Glomerular visceral epithelial cell (primary cell): ENCODE measurements around the gene NOL11.
A peak's percentile ranks its signal among the peaks of the same experiment; 100 is the strongest.
"Not testable (repeated sequence)": the region's sequence is repeated elsewhere in the genome, so short reads cannot be mapped to it uniquely, and the experiment has no call there.

ENCODE experiments used
- DNase-seq: peaks from one replicate; pipeline ENCODE4 v3.0.0-alpha.2; 2016; ENCODE audit errors: extremely low spot score

Gene NOL11

DNA sequence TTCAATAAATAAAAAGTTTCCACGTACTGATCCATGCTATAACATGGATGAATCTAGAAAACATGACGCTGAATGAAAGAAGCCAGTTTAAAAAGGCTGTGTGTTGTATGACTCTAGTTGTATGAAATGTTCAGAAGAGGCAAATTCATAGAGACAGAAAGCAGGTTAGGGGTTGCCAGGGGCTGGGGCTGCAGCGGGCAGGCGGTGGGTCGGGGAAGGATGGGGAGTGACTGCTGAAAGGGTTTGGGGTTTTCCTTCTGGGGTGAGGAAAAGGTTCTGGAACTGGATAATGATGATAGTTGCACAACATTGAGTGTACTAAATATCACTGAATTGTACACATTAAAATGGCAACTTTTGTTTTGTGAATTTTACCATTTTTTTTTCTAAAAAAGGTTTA is 36.3 kb downstream of the NOL11 start:
- DNase-seq: no peak

DNA sequence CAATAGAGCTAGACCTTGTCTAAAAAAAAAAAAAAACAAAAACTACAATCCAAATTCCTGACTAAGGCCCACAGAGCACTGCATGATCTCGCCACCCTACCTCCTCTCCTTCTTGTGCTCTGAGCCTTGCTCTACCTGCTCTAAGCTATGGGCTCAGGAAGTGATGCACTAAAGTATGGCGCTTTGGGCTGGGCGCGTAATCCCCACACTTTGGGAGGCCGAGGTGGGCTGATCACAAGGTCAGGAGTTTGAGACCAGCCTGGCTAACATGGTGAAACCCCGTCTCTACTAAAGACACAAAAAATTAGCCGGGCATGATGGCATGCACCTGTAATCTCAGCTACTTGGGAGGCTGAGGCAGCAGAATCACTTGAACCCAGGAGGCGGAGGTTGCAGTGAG is 37.0 kb downstream of the NOL11 start:
- not testable (repeated sequence) for DNase-seq

DNA sequence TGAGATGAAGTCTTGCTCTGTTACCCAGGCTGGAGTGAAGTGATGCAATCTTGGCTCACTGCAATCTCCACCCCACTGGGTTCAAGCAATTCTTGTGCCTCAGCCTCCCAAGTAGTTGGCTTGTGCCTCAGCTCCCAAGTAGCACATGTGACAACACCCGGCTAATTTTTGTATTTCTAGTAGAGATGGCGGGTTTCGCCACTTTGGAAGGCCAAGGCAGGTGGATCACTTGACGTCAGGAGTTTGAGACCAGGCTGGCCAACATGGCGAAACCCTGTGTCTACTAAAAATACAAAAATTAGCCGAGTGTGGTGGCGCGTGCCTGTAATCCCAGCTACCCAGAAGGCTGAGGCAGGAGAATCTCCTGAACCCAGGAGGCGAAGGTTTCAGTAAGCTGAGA is 39.0 kb downstream of the NOL11 start:
- DNase-seq: not testable (repeated sequence)

DNA sequence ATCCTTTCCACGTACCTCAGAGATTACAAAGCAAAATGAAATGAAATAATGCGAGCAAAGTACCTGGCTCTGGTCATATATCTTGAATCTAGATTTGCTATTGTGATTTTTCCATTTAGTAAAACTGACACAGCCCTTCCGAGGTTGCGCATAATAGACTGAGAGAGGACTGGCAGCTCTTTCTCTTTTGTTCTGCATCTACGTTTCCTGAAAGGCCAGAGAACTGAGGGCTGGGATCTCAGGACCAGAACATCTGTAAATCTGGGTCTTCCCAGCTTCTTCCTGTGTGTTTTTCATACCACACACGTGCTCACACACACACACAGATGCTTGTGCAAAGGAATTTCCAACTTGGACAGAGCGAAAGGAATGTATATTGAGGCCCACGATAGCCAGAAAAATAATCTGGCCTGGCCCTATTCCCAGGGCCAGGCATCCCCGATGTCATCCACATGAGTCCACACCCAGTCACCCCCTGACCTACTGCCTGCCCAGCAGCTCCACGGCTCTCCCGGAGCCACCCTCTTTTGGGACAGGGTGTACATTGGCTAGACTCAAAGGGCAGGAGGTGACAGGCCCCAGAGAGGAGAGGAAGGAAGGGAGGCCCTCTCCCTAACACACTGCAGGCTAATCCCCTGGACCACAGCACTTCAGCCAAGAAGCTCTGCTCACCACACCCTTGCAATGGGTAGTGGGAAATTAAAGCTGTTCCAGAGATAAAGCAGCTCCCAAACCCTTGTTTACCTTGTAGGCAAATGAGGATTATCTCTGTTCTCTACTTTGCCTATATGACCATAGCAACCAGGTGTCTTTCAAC is 41.8 kb downstream of the NOL11 start:
- no peak for DNase-seq

DNA sequence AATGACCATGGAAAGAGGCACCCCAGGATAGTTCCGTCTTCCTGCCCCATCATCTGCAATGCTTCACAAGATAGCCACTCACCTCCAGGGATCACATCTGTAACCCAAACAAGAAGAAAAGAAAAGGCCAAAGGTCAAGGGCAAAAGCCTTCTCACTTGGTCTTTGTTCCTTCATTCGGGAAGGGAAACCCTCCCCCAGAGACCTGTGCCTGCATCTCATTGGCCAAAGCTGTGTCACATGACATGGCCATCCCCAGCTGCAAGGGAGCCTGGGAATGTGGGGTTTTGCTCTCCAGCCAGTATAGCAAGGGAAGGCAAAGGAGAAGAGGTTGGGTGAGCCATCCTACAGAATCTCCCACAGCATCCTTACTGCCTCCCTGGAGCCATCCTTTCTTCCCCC is 47.9 kb downstream of the NOL11 start:
- no peak for DNase-seq

DNA sequence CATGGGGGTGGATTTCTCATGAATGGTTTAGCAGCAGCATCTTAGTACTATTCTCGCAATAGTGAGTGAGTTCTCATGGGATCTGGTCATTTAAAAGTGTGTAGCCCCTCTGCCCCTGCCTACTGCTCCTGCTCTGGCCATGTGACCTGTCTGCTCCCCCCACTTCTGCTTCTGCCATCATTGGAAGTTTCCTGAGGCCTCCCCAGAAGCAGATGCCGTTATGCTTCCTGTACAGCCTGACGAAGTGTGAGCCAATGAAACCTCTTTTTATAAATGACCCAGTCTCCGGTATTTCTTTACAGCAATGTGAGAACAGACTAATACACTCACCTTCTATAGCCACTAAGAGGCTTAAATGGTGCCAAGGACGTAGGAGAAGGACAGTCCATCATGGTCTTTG is 51.5 kb downstream of the NOL11 start:
- DNase-seq: no peak

DNA sequence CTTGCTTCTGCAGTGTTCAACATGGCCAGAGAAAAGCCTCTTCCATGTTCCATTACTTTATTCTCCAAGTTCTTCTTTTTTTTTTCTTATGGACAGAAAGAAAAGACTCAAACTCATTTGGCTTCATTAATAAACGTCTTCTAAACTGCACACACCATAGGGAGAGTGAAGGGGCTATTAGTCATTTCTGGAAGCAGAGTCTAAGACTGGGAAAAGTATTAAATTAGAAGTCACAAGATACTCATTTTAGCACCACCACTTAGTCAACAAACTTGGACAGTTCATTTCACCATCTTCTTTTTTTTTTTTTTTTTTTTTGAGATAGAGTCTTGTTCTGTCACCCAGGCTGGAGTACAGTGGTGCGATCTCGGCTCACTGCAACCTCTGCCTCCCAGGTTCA is 52.8 kb downstream of the NOL11 start:
- DNase-seq: no peak

DNA sequence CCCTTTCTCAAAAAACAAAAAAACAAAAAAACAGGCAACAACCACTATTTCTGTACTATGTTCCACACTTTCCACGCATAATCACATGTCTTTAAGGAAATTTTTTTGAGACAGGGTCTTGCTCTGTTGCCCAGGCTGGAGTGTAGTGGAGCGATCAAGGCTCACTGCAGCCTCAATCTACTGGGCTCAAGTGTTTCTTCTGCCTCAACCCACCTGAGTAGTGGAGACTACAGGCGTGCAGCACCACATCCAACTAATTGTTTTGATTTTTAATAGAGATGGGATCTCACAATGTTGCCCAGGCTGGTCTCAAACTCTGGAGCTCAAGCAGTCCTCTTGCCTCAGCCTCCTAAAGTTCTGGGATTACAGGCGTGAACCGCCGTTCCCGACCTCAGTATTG is 54.9 kb downstream of the NOL11 start:
- DNase-seq: no peak

DNA sequence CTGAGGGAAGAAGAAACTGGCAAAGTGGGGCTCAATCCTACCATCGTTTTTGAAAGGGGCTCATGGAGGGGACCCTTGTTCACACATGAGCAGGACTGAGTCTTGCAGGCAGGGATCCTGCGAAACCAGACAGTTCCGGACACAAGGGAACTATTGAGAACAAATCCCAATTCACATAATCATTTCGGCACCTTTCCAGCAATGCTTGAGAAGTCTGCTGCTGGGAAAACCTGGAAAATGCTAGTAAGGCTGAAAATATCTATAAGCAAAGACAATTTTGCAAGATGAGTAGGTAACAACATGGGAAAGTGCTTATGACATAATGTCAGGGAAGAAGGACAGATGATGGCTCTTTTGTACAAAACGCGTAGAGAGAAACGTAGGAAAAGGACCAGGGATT is 55.5 kb downstream of the NOL11 start:
- DNase-seq: no peak

DNA sequence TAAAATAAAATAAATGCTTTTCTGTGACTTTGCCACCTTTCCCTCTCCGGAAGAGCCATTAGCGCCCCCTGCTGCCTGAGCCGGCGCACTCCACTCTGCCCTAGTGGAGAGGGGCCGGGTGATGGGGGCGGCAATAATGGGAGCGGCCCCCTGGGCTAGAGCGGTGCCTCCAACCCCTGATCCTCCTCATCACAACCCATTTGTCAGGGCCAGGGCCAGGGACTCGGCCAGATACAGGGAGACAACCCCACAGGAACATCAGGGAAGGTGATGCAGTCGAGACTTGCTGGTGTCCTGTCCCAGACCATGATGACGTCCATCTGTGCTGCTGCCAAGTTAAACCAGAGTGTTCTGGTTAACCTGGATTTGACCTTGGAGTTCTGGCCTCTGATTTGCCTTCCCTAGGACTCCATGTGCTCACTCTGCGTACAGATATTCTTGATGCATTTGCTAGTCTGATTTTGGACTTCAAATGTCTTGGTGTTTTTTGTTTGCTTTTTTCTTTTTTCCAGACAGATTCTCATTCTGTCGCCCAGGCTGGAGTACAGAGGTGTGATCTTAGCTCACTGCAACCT is 61.4 kb downstream of the NOL11 start:
- peak; percentile 18 for DNase-seq

DNA sequence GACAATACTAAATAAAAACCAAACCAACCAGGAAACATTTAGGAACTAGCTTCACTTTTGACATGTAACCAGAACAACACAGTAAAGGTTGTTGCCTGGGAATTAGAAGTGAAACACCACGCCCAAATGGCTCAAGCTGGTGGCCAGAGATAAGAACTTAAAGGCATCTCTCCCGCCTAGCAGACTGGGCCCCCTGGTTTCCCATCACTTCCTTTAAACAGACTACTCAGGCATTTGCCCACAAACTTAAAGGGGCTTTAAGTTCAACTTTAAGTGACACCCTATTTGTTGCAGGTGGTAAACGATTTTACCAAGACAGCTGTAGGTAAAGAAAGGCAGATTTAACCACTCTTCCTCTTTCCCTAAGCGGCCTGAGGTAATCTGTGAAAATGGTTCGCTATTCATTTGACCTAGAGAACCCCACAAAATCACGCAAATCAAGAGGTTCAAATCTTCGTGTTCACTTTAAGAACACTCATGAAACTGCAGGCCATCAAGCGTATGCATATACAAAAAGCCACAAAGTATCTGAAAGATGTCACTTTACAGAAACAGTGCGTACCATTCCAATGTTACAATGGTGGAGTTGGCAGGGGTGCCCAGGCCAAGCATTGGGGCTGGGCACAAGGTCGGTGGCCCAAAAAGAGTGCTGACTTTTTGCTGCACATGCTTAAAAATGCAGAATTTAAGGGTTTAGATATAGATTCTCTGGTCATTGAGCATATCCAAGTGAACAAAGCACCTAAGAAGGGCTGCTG is 66.8 kb downstream of the NOL11 start:
- DNase-seq: no peak

DNA sequence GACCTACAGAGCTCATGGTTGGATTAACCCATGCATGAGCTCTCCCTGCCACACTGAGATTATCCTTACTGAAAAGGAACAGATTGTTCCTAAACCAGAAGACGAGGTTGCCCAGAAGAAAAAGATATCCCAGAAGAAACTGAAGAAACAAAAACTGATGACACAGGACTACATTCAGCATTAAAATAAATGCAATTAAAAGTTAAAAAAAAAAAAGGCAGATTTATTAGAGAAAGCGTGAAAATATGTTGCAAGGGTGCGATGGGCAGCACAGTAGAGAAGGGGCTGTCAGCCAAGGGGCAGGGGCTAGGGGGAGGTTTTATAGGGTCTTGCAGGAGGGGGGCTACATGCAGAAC is 67.4 kb downstream of the NOL11 start:
- DNase-seq: no peak

DNA sequence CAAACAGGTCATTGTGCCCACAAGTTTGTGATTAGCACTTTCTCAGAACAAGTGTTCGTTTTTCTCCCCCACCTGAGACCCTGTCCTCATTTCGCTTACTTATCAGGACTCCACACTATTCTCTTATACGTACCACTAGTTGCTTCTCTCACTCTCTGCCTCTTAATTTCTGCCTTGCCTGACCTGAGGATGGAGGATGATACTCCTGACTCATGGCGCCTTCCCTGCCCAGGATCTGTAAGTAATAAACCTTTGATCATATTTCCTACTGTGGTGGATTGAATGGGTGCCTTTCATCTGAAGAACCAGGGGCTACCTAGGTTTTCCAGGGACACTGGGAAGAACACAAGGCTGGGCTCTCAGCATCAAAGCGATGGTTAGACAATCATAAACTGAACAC is 67.8 kb downstream of the NOL11 start:
- no peak for DNase-seq
